ENCODE results near the gene NR1H2. TPM values are rescaled to one million over a fixed set of nuclear protein-coding genes. Genes with fewer than 3 reads are reported as not detected.
A peak's percentile ranks its signal among the peaks of the same experiment; 100 is the strongest.

NR1H2 gene
- total RNA-seq, 2 experiments from 2014 or later = 81.6 to 82.8 TPM

- POLR2A ChIA-PET = no interaction called here
- Mint-ChIP-seq H3K9me3 (no peaks in the 10 kb centered on the region), H3K4me3 (no peak overlapping the region), H3K27ac (no peak overlapping the region), H3K27me3 (peaks cover 12% of the 10 kb centered on the region), H3K4me1 (peaks cover 11% of the 10 kb centered on the region), H3K36me3 (peaks cover 9% of the 10 kb centered on the region)
- no peak for DNase-seq
- no peak for ATAC-seq (ENCODE audit: low read depth)
These were observed 43.9 kb downstream of the NR1H2 start for GRCh38 chr19:50420127-50420526.

DNA sequence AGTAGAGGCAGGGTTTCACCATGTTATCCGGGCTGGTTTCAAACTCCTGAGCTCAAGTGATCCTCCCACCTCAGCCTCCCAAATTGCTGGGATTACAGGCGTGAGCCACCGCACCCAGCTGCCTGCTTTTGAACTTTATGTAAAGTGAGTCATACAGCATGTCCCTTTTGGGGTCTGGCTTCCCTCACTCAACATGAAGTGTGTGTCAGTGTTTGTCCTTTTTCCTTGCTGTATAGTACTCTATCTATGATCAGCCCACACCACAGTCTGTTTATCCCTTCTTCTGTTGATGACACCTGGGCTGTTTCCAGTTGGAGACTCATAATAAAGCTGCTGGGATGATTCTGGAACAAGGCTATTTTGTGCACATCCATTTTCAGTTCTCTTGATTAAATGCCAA is 44.6 kb downstream of the NR1H2 start:
- Mint-ChIP-seq H3K4me1 (peaks cover 11% of the 10 kb centered on the region), H3K27ac (no peak overlapping the region), H3K27me3 (peaks cover 12% of the 10 kb centered on the region), H3K36me3 (peaks cover 9% of the 10 kb centered on the region), H3K9me3 (no peaks in the 10 kb centered on the region), H3K4me3 (no peak overlapping the region)
- no peak for ATAC-seq (ENCODE audit: low read depth)
- no peak for DNase-seq
- POLR2A ChIA-PET = no interaction called here

GRCh38 chr19:50422397-50423278 is 46.4 kb downstream of the NR1H2 start:
- H3K9me3 Mint-ChIP-seq = no peaks in the 10 kb centered on the region

DNA sequence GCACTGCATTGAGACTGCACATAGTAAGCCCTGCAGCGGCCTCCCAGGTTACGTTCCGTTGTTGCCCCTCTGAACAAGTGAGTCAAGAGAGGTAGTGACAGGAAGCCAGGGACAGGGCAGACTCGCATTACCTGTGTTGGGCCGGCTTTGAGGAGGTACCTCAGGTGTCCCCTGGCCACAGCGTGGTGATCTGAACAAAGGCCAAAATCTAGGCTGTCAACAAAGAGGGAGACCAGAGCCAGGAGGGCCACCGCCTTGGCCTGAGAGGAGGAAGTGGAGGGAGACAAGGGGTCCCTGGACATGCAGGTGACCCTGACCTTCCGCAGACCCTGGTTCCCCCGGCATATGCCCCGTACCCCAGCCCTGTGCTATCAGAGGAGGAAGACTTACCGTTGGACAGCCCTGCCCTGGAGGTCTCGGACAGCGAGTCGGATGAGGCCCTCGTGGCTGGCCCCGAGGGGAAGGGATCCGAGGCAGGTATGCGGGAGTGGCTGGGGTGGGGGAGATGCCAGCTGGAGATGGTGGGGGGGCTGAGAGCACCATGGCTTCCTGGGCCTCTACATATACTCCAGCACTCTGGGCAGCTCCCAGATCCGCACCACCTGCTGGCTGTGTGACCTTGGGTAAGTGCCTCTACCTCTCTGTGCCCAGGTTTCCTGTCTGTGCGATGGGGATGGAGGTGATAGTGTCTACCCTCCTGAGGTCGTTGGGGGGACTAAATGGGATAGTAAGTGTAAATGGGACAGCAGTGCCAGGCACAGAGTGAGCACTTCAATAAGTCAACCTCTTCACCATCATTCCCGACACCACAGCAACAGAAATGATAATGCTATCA is 47.2 kb downstream of the NR1H2 start:
- Mint-ChIP-seq H3K36me3 (peaks cover 7% of the 10 kb centered on the region), H3K9me3 (no peaks in the 10 kb centered on the region), H3K27ac (no peak overlapping the region), H3K4me1 (peaks cover 11% of the 10 kb centered on the region), H3K4me3 (no peak overlapping the region), H3K27me3 (peaks cover 12% of the 10 kb centered on the region)
- ATAC-seq (ENCODE audit: low read depth) = no peak
- no peak for DNase-seq
- POLR2A ChIA-PET = no interaction called here

More at GRCh38 chr19:50422397-50423278, 46.4 kb downstream of the NR1H2 start:
- no peak overlapping the region for H3K27ac Mint-ChIP-seq
- H3K4me3 Mint-ChIP-seq = no peak overlapping the region
- ATAC-seq (ENCODE audit: low read depth) (no peak), DNase-seq (no peak)
- H3K36me3 Mint-ChIP-seq = peaks cover 7% of the 10 kb centered on the region
- H3K27me3 Mint-ChIP-seq = peaks cover 12% of the 10 kb centered on the region
- POLR2A ChIA-PET = interaction anchor here (0.6 kb wide), 1 partner anchor 7 kb away, joined by 3 read pairs; no protein-coding TSS in a partner anchor
- peaks cover 11% of the 10 kb centered on the region for H3K4me1 Mint-ChIP-seq

- no peaks in the 10 kb centered on the region for H3K36me3 Mint-ChIP-seq
- H3K4me3 Mint-ChIP-seq = no peak overlapping the region
- DNase-seq (no peak), ATAC-seq (ENCODE audit: low read depth) (no peak)
- H3K27me3 Mint-ChIP-seq = peaks cover 17% of the 10 kb centered on the region
- H3K4me1 Mint-ChIP-seq = peaks cover 2% of the 10 kb centered on the region
- no peak overlapping the region for H3K27ac Mint-ChIP-seq
- POLR2A ChIA-PET = no interaction called here
- no peaks in the 10 kb centered on the region for H3K9me3 Mint-ChIP-seq
These were observed 49.3 kb downstream of the NR1H2 start for GRCh38 chr19:50425581-50425980.

- H3K4me1 Mint-ChIP-seq = peaks cover 8% of the 10 kb centered on the region
- ATAC-seq (ENCODE audit: low read depth) (no peak), DNase-seq (no peak)
- no peaks in the 10 kb centered on the region for H3K36me3 Mint-ChIP-seq
- peaks cover 22% of the 10 kb centered on the region for H3K27me3 Mint-ChIP-seq
- POLR2A ChIA-PET = interaction anchor here (0.6 to 1.0 kb wide), 3 partner anchors 18 to 38 kb away, joined by 3 to 4 read pairs (median 4); no protein-coding TSS in a partner anchor
- no peaks in the 10 kb centered on the region for H3K9me3 Mint-ChIP-seq
- H3K27ac Mint-ChIP-seq = no peak overlapping the region
- H3K4me3 Mint-ChIP-seq = peak overlapping the region; percentile 13
These were observed 51.2 kb downstream of the NR1H2 start for GRCh38 chr19:50427318-50427925.

DNA sequence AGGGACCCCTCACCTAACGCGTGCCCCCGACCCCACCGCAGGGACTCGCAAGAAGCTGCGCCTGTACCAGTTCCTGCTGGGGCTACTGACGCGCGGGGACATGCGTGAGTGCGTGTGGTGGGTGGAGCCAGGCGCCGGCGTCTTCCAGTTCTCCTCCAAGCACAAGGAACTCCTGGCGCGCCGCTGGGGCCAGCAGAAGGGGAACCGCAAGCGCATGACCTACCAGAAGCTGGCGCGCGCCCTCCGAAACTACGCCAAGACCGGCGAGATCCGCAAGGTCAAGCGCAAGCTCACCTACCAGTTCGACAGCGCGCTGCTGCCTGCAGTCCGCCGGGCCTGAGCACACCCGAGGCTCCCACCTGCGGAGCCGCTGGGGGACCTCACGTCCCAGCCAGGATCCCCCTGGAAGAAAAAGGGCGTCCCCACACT is 51.8 kb downstream of the NR1H2 start:
- Mint-ChIP-seq H3K27me3 (peaks cover 26% of the 10 kb centered on the region), H3K27ac (no peak overlapping the region), H3K36me3 (no peaks in the 10 kb centered on the region), H3K9me3 (no peaks in the 10 kb centered on the region), H3K4me1 (peaks cover 8% of the 10 kb centered on the region), H3K4me3 (peak overlapping the region; percentile 32)
- DNase-seq = no peak
- POLR2A ChIA-PET = interaction anchor here (0.6 to 1.0 kb wide), 2 partner anchors 17 to 39 kb away, joined by 3 to 4 read pairs; no protein-coding TSS in a partner anchor
- peak; percentile 20 for ATAC-seq (ENCODE audit: low read depth)

DNA sequence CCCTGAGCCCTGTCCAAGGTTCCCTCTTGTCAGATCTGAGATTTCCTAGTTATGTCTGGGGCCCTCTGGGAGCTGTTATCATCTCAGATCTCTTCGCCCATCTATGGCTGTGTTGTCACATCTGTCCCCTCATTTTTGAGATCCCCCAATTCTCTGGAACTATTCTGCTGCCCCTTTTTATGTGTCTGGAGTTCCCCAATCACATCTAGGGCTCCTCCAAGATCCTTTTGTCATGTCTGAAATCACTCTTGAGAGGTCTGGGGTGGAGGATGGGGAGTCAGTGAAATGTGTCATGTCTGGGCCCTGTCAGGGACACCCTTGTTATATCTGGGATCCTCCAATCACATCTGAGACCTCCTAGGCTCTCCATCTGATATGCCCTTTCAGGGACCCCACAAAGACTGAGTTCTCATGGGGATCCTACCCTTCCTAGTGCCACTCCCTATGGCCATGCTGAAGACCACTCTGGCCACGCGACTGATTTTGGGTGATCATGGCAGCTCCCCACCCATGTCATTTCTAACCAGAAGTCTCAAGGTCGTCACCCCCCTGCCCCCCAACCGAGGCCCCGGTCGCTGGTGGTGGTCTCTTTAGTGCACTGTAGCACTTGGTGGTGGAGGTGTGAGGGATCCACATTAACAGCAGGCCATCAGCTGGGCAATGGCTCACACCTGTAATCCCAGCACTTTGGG is 52.7 kb downstream of the NR1H2 start:
- Mint-ChIP-seq H3K27ac (peak overlapping the region; percentile 9), H3K4me3 (no peak overlapping the region), H3K27me3 (peaks cover 31% of the 10 kb centered on the region), H3K4me1 (peaks cover 8% of the 10 kb centered on the region), H3K9me3 (no peaks in the 10 kb centered on the region), H3K36me3 (no peaks in the 10 kb centered on the region)
- DNase-seq (no peak), ATAC-seq (ENCODE audit: low read depth) (no peak)
- POLR2A ChIA-PET = interaction anchor here (1.0 kb wide), 1 partner anchor 40 kb away, joined by 3 read pairs; no protein-coding TSS in a partner anchor

- H3K27me3 Mint-ChIP-seq = peaks cover 34% of the 10 kb centered on the region
These were observed 54.7 kb downstream of the NR1H2 start for GRCh38 chr19:50430888-50431342.

DNA sequence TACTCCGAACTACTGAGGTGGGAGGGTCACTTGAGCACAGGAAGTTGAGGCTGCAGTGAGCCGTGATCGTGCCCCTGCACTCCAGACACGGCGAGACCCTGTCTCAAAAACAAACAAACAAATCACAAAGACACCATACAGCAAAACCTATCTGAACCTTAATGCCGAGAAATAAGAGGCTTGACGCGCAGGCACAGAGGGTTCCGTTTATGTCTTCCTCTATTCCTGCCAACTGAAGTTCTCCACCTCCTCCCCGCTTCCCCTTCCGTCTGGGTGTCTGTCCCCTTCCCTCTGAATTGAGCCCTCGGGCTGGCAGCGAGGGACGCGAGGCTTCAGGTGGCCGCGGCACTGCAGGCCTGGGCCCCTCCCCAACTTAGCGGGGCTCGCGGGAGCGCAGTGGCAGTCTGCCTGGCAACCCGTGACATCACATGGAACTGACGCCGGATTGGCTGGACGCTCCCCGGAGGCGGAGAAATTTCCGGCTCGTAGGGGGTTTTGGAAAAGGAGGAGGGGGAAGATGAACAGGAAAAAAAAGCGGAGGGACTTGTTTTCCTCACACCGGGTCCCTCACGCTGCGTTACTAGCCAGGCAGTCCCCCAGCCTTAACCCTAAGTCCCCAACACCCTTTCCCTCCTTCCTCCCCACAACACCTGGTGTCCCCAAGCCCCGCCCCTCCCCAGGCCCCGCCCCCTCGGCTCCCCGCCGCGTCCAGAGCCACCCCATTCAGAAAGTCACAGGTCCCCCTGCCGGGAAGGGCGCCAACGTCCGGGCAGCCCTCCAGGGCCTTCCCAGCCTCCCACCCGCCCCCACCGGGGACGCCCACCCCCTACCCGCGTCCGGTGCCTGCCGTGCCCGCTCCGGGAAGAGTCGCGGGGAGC is 55.3 kb downstream of the NR1H2 start:
- DNase-seq (peak; percentile 91), ATAC-seq (ENCODE audit: low read depth) (peak; percentile 93)
- Mint-ChIP-seq H3K36me3 (no peaks in the 10 kb centered on the region), H3K9me3 (no peaks in the 10 kb centered on the region), H3K27ac (peak overlapping the region; percentile 83), H3K27me3 (peaks cover 34% of the 10 kb centered on the region), H3K4me1 (peaks cover 8% of the 10 kb centered on the region), H3K4me3 (peak overlapping the region; percentile 95)
- POLR2A ChIA-PET = no interaction called here

More at GRCh38 chr19:50430888-50431342, 54.7 kb downstream of the NR1H2 start:
- no peaks in the 10 kb centered on the region for H3K9me3 Mint-ChIP-seq
- no peak overlapping the region for H3K27ac Mint-ChIP-seq
- H3K4me1 Mint-ChIP-seq = peaks cover 8% of the 10 kb centered on the region
- peak overlapping the region; percentile 95 for H3K4me3 Mint-ChIP-seq
- POLR2A ChIA-PET = no interaction called here
- DNase-seq (no peak), ATAC-seq (ENCODE audit: low read depth) (no peak)
- H3K36me3 Mint-ChIP-seq = no peaks in the 10 kb centered on the region

DNA sequence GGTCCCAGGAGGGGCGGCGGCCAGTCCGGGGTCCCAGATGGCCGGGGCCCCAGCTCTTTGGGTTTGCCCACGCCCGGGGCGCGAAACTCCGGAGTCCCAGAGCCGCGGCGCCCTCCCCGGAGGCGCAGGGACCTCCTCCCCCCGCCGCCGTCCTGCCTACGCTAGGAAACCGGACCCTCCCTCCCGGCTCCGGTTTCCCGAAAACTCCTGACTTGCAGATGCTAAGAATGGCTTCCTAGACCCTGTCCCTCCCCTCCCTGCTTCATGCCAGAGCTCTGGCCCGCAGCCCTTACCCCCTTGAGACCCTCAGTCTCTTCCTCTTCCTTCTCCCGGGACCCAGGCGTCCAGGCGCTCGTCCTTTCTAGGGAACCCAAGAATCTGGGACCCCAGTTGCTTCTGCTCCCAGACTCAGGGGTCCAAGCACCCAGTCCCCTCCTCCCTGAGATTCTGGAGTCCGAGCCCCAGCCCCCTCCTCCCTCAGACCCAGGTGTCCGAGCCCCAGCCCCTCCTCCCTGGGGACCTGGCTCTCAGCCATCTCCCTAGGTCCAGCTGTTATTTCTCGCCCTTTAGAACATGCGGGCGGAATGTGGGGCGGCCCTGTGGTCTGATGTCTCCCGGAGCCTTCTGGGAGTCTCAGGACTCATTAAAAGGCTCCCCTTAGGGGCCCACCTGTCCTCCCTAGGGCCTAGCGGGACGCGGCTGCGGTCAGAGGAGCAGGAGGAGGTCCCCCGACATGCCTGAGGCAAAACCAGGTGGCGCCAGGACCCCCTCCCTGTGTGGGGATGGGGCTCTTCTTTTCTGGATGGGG is 56.2 kb downstream of the NR1H2 start, which contains the start of gene MYBPC2:
TSS of gene MYBPC2 (plus strand) at position 672 of the 808 bp plus-strand sequence. CDS start at position 734, 62 bp downstream.
- ATAC-seq (ENCODE audit: low read depth) (no peak), DNase-seq (no peak)
- no peaks in the 10 kb centered on the region for H3K9me3 Mint-ChIP-seq
- peaks cover 34% of the 10 kb centered on the region for H3K27me3 Mint-ChIP-seq
- H3K4me3 Mint-ChIP-seq = peak within 1 kb of the TSS; percentile 95
- POLR2A ChIA-PET = no interaction called here
- H3K4me1 Mint-ChIP-seq = peaks cover 8% of the 10 kb centered on the region
- peak within 1 kb of the TSS; percentile 83 for H3K27ac Mint-ChIP-seq
- H3K36me3 Mint-ChIP-seq = no peaks in the 10 kb centered on the region

Data from activated naive CD8-positive, alpha-beta T cell treated with anti-CD3 and anti-CD28 coated beads, Interleukin-2, amount 10 ng/mL, durations not matched to agents 7 days and 5 days (primary cell).